ENCODE measurements around the gene DNAJB9.

- TF ChIP-seq CREM (IDR thresholded peaks at IDR 0.05): no peak
- TF ChIP-seq CREM (CRISPR knock-in tag; IDR thresholded peaks at IDR 0.05): no peak
- no peak for TF ChIP-seq POLR2A (IDR thresholded peaks at IDR 0.05; ENCODE audit: insufficient read depth in 1 of 2, low read depth in 2 of 2, low read length in 2 of 2)
- no peak for TF ChIP-seq CTCF (CRISPR knock-in tag; IDR thresholded peaks at IDR 0.05)
- no peak for TF ChIP-seq ZNF75D (CRISPR knock-in tag; IDR thresholded peaks at IDR 0.05; ENCODE audit: borderline replicate concordance)
- TF ChIP-seq TMF1 (CRISPR knock-in tag; IDR thresholded peaks at IDR 0.05; ENCODE audit: low read depth): no peak
- no peak for TF ChIP-seq ZNF564 (CRISPR knock-in tag; IDR thresholded peaks at IDR 0.05)
- no peak for TF ChIP-seq ZNF589 (CRISPR knock-in tag; conservative IDR thresholded peaks at IDR 0.05)
- no peak for TF ChIP-seq HNRNPK (IDR thresholded peaks at IDR 0.05; ENCODE audit: low read depth, low read length, poor library complexity, severe bottlenecking)
- no peak for TF ChIP-seq PRDM4 (CRISPR knock-in tag; IDR thresholded peaks at IDR 0.05; ENCODE audit: borderline replicate concordance)
- no peak for TF ChIP-seq NFATC3 (CRISPR knock-in tag; IDR thresholded peaks at IDR 0.05)
- TF ChIP-seq, protein P1, sequence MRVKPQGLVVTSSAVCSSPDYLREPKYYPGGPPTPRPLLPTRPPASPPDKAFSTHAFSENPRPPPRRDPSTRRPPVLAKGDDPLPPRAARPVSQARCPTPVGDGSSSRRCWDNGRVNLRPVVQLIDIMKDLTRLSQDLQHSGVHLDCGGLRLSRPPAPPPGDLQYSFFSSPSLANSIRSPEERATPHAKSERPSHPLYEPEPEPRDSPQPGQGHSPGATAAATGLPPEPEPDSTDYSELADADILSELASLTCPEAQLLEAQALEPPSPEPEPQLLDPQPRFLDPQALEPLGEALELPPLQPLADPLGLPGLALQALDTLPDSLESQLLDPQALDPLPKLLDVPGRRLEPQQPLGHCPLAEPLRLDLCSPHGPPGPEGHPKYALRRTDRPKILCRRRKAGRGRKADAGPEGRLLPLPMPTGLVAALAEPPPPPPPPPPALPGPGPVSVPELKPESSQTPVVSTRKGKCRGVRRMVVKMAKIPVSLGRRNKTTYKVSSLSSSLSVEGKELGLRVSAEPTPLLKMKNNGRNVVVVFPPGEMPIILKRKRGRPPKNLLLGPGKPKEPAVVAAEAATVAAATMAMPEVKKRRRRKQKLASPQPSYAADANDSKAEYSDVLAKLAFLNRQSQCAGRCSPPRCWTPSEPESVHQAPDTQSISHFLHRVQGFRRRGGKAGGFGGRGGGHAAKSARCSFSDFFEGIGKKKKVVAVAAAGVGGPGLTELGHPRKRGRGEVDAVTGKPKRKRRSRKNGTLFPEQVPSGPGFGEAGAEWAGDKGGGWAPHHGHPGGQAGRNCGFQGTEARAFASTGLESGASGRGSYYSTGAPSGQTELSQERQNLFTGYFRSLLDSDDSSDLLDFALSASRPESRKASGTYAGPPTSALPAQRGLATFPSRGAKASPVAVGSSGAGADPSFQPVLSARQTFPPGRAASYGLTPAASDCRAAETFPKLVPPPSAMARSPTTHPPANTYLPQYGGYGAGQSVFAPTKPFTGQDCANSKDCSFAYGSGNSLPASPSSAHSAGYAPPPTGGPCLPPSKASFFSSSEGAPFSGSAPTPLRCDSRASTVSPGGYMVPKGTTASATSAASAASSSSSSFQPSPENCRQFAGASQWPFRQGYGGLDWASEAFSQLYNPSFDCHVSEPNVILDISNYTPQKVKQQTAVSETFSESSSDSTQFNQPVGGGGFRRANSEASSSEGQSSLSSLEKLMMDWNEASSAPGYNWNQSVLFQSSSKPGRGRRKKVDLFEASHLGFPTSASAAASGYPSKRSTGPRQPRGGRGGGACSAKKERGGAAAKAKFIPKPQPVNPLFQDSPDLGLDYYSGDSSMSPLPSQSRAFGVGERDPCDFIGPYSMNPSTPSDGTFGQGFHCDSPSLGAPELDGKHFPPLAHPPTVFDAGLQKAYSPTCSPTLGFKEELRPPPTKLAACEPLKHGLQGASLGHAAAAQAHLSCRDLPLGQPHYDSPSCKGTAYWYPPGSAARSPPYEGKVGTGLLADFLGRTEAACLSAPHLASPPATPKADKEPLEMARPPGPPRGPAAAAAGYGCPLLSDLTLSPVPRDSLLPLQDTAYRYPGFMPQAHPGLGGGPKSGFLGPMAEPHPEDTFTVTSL (CRISPR knock-in tag; IDR thresholded peaks at IDR 0.05; ENCODE audit: borderline replicate concordance): no peak
These were observed 34.8 kb downstream of the DNAJB9 start for GRCh38 chr7:108604307-108605077.
